ENCODE data around the gene FBXL14.

Gene FBXL14

GRCh38 chr12:1532375-1533165 lies 61.8 kb downstream of the FBXL14 start:
- DNase-seq (ENCODE audit: low spot score): no peak

GRCh38 chr12:1531654-1532374 lies 62.6 kb downstream of the FBXL14 start:
- DNase-seq (ENCODE audit: low spot score): no peak

GRCh38 chr12:1531153-1531653 lies 63.2 kb downstream of the FBXL14 start:
- DNase-seq (ENCODE audit: low spot score): no peak

GRCh38 chr12:1530592-1531152 lies 63.7 kb downstream of the FBXL14 start:
- DNase-seq (ENCODE audit: low spot score): no peak

GRCh38 chr12:1529862-1530591 lies 64.4 kb downstream of the FBXL14 start:
- DNase-seq (ENCODE audit: low spot score): peak; percentile 66

GRCh38 chr12:1529228-1529861 lies 65.0 kb downstream of the FBXL14 start:
- DNase-seq (ENCODE audit: low spot score): no peak

GRCh38 chr12:1528791-1529190 lies 65.6 kb downstream of the FBXL14 start:
- no peak for DNase-seq (ENCODE audit: low spot score)

- peak; percentile 84 for DNase-seq (ENCODE audit: low spot score)
Measured at GRCh38 chr12:1527789-1528188, 66.6 kb downstream of the FBXL14 start.

- DNase-seq (ENCODE audit: low spot score): no peak
Measured at GRCh38 chr12:1525858-1526257, 68.5 kb downstream of the FBXL14 start.

- no peak for DNase-seq (ENCODE audit: low spot score)
Measured at GRCh38 chr12:1523558-1524050, 70.8 kb downstream of the FBXL14 start.

GRCh38 chr12:1523046-1523445 lies 71.3 kb downstream of the FBXL14 start:
- DNase-seq (ENCODE audit: low spot score): no peak

- no peak for DNase-seq (ENCODE audit: low spot score)
Measured at GRCh38 chr12:1519642-1520041, 74.7 kb downstream of the FBXL14 start.

GRCh38 chr12:1518591-1519516 lies 75.5 kb downstream of the FBXL14 start:
- DNase-seq (ENCODE audit: low spot score): peak; percentile 56

- DNase-seq (ENCODE audit: low spot score): no peak
Measured at GRCh38 chr12:1517734-1518525, 76.5 kb downstream of the FBXL14 start.

- DNase-seq (ENCODE audit: low spot score): peak; percentile 70
Measured at GRCh38 chr12:1517007-1517406, 77.4 kb downstream of the FBXL14 start.

Data from AG08395 (cell line).